HG03196 (cell line): ENCODE results near the gene DCUN1D3.
"Not testable (repeated sequence)": the region's sequence is repeated elsewhere in the genome, so short reads cannot be mapped to it uniquely, and the experiment has no call there.

Source experiments
- ATAC-seq: cut with Tn5 transposase; IDR thresholded peaks from one replicate; pipeline ENCODE4 v1.9.1; 2021; ENCODE audit not compliant: unreplicated experiment

DCUN1D3 gene

DNA sequence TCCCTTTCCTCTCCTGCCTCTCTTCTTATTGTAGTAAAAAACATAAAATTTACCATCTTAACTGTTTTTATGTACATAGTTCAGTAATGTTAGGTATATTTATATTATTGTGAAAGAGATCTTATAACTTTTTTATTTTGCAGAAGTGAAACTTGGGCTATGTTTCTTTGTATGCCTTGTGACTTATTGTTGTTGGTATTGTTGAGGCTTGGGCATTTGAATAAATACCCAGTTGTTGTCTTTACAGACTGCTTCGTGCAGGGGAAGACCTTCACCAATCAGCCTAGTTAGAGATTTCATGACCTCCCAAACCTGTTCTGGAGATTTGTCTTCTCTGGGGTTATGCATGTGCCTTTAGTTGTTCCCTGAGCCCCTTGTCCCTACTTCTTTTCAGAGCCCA, 61.9 kb downstream of the DCUN1D3 start:
- no peak for ATAC-seq

DNA sequence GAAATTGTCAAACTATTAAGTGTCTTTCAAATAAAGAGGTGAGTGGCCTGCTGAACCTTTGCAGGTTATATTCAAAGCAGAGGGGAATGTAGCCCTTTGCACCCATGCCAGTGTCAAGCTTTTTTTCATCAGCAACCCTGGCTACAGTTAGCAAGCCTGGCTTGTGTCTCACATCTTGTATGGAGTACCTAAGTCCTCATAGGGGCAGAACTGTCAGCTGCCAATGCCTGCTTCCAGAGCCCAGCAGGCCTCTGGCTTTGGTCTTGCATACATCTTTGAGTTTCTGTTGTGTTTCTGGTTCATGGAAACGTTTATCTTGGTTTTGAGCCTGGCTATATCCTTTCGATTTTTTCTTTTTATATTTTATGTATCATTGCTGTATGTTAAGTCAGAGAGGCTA, 67.1 kb downstream of the DCUN1D3 start:
- no peak for ATAC-seq

GRCh38 chr16:20830372-20830771, 69.8 kb downstream of the DCUN1D3 start:
- no peak for ATAC-seq

DNA sequence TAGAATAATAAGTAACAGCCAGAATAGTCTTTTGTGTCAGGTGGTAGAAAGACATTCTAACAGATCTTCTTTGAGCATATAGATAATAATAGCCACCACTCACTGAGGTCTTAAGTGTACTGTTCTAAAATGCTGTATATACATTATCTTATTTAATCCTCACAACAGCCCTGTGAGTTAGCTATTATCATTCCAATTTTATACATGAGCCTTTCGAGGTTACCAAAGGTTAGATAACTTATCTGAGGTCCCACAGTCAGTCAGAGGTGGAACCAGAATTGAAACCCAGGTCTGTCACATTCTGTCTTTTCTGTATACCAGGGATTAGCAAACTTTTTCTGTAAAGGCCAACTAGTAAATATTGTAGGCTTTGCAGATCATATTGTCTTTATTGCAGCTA, 70.6 kb downstream of the DCUN1D3 start:
- no peak for ATAC-seq

- no peak for ATAC-seq
Observed at GRCh38 chr16:20826039-20826566, 74.1 kb downstream of the DCUN1D3 start.

DNA sequence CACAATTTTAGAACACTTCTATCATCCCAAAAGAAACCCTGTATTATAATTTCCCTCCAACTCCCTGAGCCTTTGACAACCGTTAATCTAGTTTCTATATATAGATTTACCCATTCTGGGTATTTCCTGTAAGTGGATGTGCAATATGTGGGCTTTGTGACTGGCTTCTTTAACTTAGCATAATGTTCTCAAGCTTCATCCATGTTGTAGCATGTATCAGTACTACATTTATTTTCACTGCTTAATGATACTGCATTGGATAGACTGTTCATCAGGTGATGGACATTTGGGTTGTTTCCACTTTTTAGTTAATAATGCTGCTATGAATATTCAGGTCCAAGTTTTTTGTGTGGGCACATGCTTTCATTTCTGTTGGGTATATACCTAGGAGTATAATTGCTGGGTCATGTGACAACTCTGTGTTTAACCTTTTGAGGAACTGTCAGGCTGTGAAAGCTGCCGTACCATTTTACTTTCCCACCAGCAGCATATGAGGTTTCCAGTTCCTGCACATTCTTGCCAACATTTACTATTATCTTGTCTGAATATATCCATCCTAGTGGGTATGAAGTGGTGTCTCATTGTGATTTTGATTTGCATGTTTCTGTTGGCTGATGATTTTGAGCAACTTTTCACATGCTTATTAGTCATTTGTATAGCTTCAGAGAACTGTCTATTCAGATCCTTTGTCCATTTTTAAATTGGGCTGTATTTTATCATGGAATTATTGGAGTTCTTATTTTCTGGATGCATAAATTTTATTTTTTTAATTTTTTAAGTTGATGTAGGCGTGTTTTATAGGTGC, 77.4 kb downstream of the DCUN1D3 start:
- ATAC-seq: no peak

DNA sequence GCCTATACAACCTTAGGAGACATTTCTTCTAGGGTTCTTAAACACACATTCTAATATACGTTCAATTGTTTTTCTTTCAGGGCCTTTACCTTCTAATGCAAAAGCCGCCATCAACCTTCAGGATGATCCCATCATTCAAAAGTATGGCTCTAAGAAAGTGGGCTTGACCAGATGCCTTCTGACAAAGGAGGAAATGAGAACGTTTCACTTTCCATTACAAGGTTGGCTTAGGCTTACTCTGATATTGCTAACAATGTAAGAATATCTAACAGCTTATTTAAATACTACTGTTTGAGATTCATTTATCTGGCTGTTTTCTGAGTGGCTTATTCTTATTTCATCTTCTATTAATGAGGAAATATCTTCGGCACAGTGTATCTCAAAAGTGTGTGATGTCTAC, 78.5 kb downstream of the DCUN1D3 start:
- ATAC-seq: no peak

DNA sequence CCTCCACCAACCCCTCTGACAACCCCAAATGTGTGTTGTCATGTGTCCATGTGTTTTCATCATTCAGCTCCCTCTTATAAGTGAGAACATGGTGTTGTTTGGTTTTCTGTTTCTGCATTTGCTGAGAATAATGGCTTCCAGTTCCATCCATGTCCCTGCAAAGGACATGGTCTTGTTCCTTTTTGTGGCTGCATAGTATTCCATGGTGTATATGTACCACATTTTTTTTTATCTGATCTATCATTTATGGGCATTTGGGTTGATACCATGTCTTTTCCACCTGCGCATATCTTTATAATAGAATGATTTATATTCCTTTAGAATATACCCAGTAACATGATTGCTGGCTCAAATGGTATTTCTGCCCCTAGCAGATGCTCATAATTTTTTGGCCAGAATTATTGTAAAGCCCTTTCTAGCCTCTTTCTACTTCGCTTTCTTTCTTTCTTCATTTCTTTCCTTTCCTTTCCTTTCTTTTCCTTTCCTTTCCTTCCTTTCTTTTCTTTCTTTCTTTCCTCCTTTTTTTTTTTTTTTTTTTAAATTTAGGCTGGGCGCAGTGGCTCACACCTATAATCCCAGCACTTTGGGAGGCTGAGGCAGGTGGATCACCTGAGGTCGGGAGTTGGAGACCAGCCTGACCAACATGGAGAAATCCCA, 81.1 kb downstream of the DCUN1D3 start:
- no peak for ATAC-seq

DNA sequence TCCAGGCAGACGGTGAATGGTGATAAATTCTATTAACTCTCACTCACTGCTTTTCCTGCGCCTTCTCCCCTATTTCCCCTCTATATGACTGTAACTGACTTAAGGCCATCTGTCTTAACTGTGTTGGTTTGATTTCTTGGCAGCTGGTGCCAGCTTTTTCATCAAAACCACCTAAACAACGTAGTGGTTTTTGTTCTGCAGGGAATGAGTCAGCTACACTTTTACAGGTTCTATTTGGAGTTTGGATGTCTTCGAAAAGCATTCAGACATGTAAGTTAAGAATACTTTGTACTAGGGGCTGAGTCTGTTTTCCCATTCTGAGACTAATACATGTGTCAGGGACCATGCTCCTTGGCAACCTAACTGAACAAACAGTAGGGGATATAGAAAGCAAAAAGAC, 85.4 kb downstream of the DCUN1D3 start:
- no peak for ATAC-seq

GRCh38 chr16:20812510-20812909, 87.6 kb downstream of the DCUN1D3 start:
- no peak for ATAC-seq

- ATAC-seq: no peak
Observed at GRCh38 chr16:20811889-20812439, 88.2 kb downstream of the DCUN1D3 start.

- no peak for ATAC-seq
Observed at GRCh38 chr16:20807862-20808261, 92.3 kb downstream of the DCUN1D3 start.

DNA sequence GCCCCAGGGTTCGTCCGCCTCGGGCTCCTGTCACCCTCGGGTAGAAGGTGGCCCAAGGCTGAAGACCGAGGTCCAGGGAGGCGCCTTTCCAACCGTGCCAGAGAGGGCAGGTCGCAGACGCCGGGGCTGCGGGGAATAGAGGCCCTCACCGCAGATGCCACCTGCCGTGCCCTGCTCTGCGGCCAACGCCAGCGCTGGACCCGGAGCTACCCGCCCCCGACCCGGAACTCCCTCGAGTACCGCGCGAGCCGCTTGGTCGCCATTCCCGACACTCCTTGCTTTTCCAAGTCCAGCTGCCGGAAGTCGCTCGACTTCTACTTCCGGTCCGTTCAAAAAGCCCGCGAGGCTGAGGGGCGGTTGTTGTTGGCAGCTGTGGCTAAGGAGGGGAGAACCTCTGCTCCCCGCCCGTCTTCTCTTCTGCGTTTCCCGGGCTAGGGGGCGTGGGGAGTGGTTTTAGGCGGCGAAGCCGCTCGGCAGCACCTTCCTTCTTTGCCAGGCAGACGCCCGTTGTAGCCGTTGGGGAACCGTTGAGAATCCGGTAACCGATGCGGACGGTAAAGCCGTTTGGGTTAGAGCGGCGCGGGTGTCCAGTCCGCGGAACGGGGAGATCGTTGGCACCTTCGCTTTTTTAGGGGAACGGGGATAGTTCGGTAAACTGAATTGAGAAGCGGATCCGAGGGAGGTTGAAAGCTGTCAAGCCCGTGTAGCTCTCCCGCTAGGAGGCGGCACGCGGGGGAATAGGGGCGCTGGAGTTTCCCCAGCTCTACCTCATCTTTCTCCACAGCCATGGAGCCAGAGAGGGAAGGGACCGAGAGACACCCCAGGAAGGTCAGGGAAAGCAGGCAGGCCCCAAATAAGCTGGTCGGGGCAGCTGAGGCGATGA, 93.7 kb downstream of the DCUN1D3 start, which contains the start of the genes ERI2 and REXO5:
Gene ERI2 (minus strand): TSS at position 305 of the 883 bp plus-strand sequence. CDS start 42 bp downstream, at position 263.
Gene REXO5 (plus strand): TSS at position 360 of the 883 bp plus-strand sequence. CDS start 427 bp downstream, at position 787.
- peak; percentile 78 for ATAC-seq

- ATAC-seq: not testable (repeated sequence)
Observed at GRCh38 chr16:20805684-20806167, 94.4 kb downstream of the DCUN1D3 start.
